T-cell (primary cell): ENCODE results near the gene ELK4. TPM values are rescaled to one million over a fixed set of nuclear protein-coding genes. Genes with fewer than 3 reads are reported as not detected.

Experiments used
- ATAC-seq, 4 experiments: fragments of 200-7000 bp in 3 of 4; fragments of 150-1000 bp in 1 of 4; cut with Tn5 transposase; replicated peaks in 1 of 4; 1 replicate in 3 of 4; 2 replicates in 1 of 4; pipeline ENCODE4 v1.10.0; 2021; ENCODE audit warnings: moderate library complexity in 3 of 4, mild to moderate bottlenecking in 2 of 4, moderate number of reproducible peaks in 1 of 4
- CTCF ChIA-PET, 2 donors: fragments of 300-600 bp; sonication (Branson Sonifier 250); formaldehyde crosslinking; loops; one replicate each; lab custom pipeline; 2022; ENCODE audit warnings: antibody characterized with exemption in 2 of 2; lab: Charles Lee
- POLR2A ChIA-PET, 2 donors: fragments of 300-600 bp; sonication (Branson Sonifier 250); formaldehyde crosslinking; loops; one replicate each; lab custom pipeline; 2022; ENCODE audit warnings: antibody characterized with exemption in 2 of 2; lab: Charles Lee
- DNase-seq, 35 experiments: peaks; one replicate each; pipeline versions ENCODE4 v3.0.0 to v3.0.0-alpha.2; 2013 to 2023
- H3K27ac ChIP-seq: one replicate; pipeline ENCODE4 v1.5.1; 2013; ENCODE audit warnings: low read length
- H3K27me3 ChIP-seq, 2 experiments: replicated peaks in 1 of 2; 1 replicate in 1 of 2; 2 replicates in 1 of 2; pipeline versions ENCODE4 v1.6.1 to v1.7.0; 2013; ENCODE audit warnings: low read length in 1 of 2, mixed read lengths in 1 of 2; ENCODE audit not compliant: control insufficient read depth in 2 of 2, insufficient read depth in 2 of 2; ENCODE audit errors: extremely low read depth in 1 of 2
- H3K36me3 ChIP-seq, 2 donors: 1 replicate in 1 of 2; 2 replicates in 1 of 2; pipeline versions ENCODE4 v1.6.1 to v1.7.0; 2013; ENCODE audit warnings: low read length in 1 of 2; ENCODE audit not compliant: control insufficient read depth in 2 of 2, insufficient read depth in 1 of 2; ENCODE audit errors: extremely low read depth in 1 of 2
- H3K4me1 ChIP-seq, 2 experiments: 1 replicate in 1 of 2; 2 replicates in 1 of 2; pipeline versions ENCODE4 v1.6.1 to v1.7.0; 2013; ENCODE audit warnings: low read length in 2 of 2, mixed read lengths in 1 of 2; ENCODE audit not compliant: insufficient read depth in 2 of 2, control insufficient read depth in 1 of 2; ENCODE audit errors: extremely low read depth in 1 of 2
- H3K4me3 ChIP-seq, 2 donors: 1 replicate in 1 of 2; 2 replicates in 1 of 2; pipeline versions ENCODE4 v1.5.1 to v1.7.0; 2013; ENCODE audit warnings: mild to moderate bottlenecking in 2 of 2, low read length in 1 of 2, moderate library complexity in 1 of 2; ENCODE audit not compliant: control insufficient read depth in 1 of 2; ENCODE audit errors: extremely low read depth in 1 of 2
- H3K9me3 ChIP-seq: 2 replicates; pipeline ENCODE4 v1.7.0; 2013
- H3K27ac Mint-ChIP-seq, 2 donors: one replicate each; pipeline ENCODE4 v1.8.0; 2020 to 2021; ENCODE audit warnings: mild to moderate bottlenecking in 2 of 2, mixed read lengths in 2 of 2
- H3K27me3 Mint-ChIP-seq, 2 donors: one replicate each; pipeline ENCODE4 v1.8.0; 2021 to 2022; ENCODE audit warnings: mixed read lengths in 2 of 2
- H3K36me3 Mint-ChIP-seq: one replicate; pipeline ENCODE4 v1.8.0; 2021; ENCODE audit warnings: mixed read lengths
- H3K4me1 Mint-ChIP-seq, 3 donors: one replicate each; pipeline ENCODE4 v1.8.0; 2020 to 2022; ENCODE audit warnings: mixed read lengths in 3 of 3, mild to moderate bottlenecking in 1 of 3
- H3K4me3 Mint-ChIP-seq, 3 donors: one replicate each; pipeline ENCODE4 v1.8.0; 2020 to 2022; ENCODE audit warnings: mild to moderate bottlenecking in 3 of 3, mixed read lengths in 3 of 3, moderate library complexity in 3 of 3
- H3K9me3 Mint-ChIP-seq, 3 donors: one replicate each; pipeline ENCODE4 v1.8.0; 2020 to 2022; ENCODE audit warnings: mixed read lengths in 3 of 3
- WGBS: methylation state at CpG from one replicate; pipeline ENCODE4 v1.1.5; 2013; ENCODE audit warnings: missing lambda C conversion rate; ENCODE audit not compliant: insufficient coverage; 5-methylcytosine and 5-hydroxymethylcytosine counted together
- total RNA-seq, 35 experiments: library from RNA in 6 of 35; stranded (reverse) in 6 of 35; fragments of 120-200 nt in 1 of 35; gene quantifications; one replicate each; pipeline versions ENCODE4 v1.2.1 to v1.2.4 and lab custom pipeline; 2013 to 2026

The ELK4 gene
- total RNA-seq, 5 donors from 2014 or later (not counting 1 experiment from before 2014, with no cell fraction given): 131 to 185 (median 173) TPM

- H3K27me3 Mint-ChIP-seq: peaks cover 9 to 17% of the 10 kb centered on the region in 2 donors
- H3K4me3 Mint-ChIP-seq: no peak overlapping the region
- no CpG with 5 or more reads among the region's 6 CpGs for WGBS
- Histone ChIP-seq H3K36me3 (no peaks in the 10 kb centered on the region), H3K27ac (no peak overlapping the region), H3K4me3 (no peak overlapping the region), H3K9me3 (no peaks in the 10 kb centered on the region), H3K27me3 (peaks cover 0 to 45% of the 10 kb centered on the region in 2 experiments), H3K4me1 (no peaks in the 10 kb centered on the region)
- CTCF ChIA-PET: interaction anchor here (0.5 to 1.3 kb wide), 4 partner anchors 8 to 131 kb away, joined by 3 to 4 read pairs (median 3); no protein-coding TSS in a partner anchor
- ATAC-seq (no peak), DNase-seq (no peak)
- POLR2A ChIA-PET: no interaction called here
- no peak overlapping the region for H3K27ac Mint-ChIP-seq
- H3K4me1 Mint-ChIP-seq: peaks cover 0 to 11% (median 0%) of the 10 kb centered on the region in 3 donors
- no peaks in the 10 kb centered on the region for H3K9me3 Mint-ChIP-seq
- no peaks in the 10 kb centered on the region for H3K36me3 Mint-ChIP-seq
Observed at GRCh38 chr1:205666372-205667166, 34.8 kb upstream of the ELK4 start.

GRCh38 chr1:205665201-205666045 lies 33.6 kb upstream of the ELK4 start:
- Histone ChIP-seq H3K4me1 (no peaks in the 10 kb centered on the region), H3K36me3 (no peaks in the 10 kb centered on the region), H3K4me3 (no peak overlapping the region), H3K27ac (no peak overlapping the region), H3K27me3 (peaks cover 0 to 43% of the 10 kb centered on the region in 2 experiments), H3K9me3 (no peaks in the 10 kb centered on the region)
- Mint-ChIP-seq H3K4me3 (no peak overlapping the region), H3K27ac (no peak overlapping the region), H3K4me1 (peaks cover 0 to 11% (median 0%) of the 10 kb centered on the region in 3 donors), H3K36me3 (no peaks in the 10 kb centered on the region), H3K9me3 (no peaks in the 10 kb centered on the region), H3K27me3 (peaks cover 15 to 18% of the 10 kb centered on the region in 2 donors)
- no peak for DNase-seq
- WGBS: 66% methylated on average over 6 of the region's 9 CpGs
- ChIA-PET POLR2A (no interaction called here), CTCF (interaction anchor here in 1 of 2 donors (0.5 to 0.6 kb wide), 2 partner anchors 8 to 130 kb away, joined by 3 read pairs; no protein-coding TSS in a partner anchor)
- no peak for ATAC-seq

GRCh38 chr1:205664399-205665017 lies 32.7 kb upstream of the ELK4 start:
- Mint-ChIP-seq H3K27ac (no peak overlapping the region), H3K36me3 (no peaks in the 10 kb centered on the region), H3K4me3 (no peak overlapping the region), H3K27me3 (peaks cover 15 to 16% of the 10 kb centered on the region in 2 donors), H3K4me1 (peaks cover 0 to 11% (median 0%) of the 10 kb centered on the region in 3 donors), H3K9me3 (no peaks in the 10 kb centered on the region)
- Histone ChIP-seq H3K27me3 (peaks cover 0 to 38% of the 10 kb centered on the region in 2 experiments), H3K4me1 (no peaks in the 10 kb centered on the region), H3K4me3 (no peak overlapping the region), H3K36me3 (no peaks in the 10 kb centered on the region), H3K9me3 (no peaks in the 10 kb centered on the region), H3K27ac (no peak overlapping the region)
- ChIA-PET POLR2A (no interaction called here), CTCF (interaction anchor here in 1 of 2 donors (0.6 kb wide), 1 partner anchor 9 kb away, joined by 3 read pairs; no protein-coding TSS in a partner anchor)
- WGBS: 83% methylated on average over 12 of the region's 19 CpGs
- ATAC-seq (no peak), DNase-seq (no peak)

- Histone ChIP-seq H3K27me3 (peaks cover 0 to 35% of the 10 kb centered on the region in 2 experiments), H3K9me3 (no peaks in the 10 kb centered on the region), H3K4me3 (no peak overlapping the region), H3K36me3 (no peaks in the 10 kb centered on the region), H3K4me1 (peaks cover 0 to 4% of the 10 kb centered on the region in 2 experiments), H3K27ac (no peak overlapping the region)
- H3K4me1 Mint-ChIP-seq: peaks cover 0 to 12% (median 0%) of the 10 kb centered on the region in 3 donors
- no peaks in the 10 kb centered on the region for H3K36me3 Mint-ChIP-seq
- no peaks in the 10 kb centered on the region for H3K9me3 Mint-ChIP-seq
- POLR2A ChIA-PET: no interaction called here
- ATAC-seq: no peak
- CTCF ChIA-PET: interaction anchor here in 1 of 2 donors (0.6 kb wide), 1 partner anchor 127 kb away, joined by 3 read pairs; no protein-coding TSS in a partner anchor
- no peak overlapping the region for H3K27ac Mint-ChIP-seq
- no peak overlapping the region for H3K4me3 Mint-ChIP-seq
- DNase-seq: no peak
- H3K27me3 Mint-ChIP-seq: peaks cover 12 to 13% of the 10 kb centered on the region in 2 donors
- 82% methylated on average over 13 of the region's 18 CpGs for WGBS
Observed at GRCh38 chr1:205663286-205663936, 31.6 kb upstream of the ELK4 start.

- ChIA-PET POLR2A (no interaction called here), CTCF (no interaction called here)
- Histone ChIP-seq H3K9me3 (no peaks in the 10 kb centered on the region), H3K4me1 (peaks cover 0 to 4% of the 10 kb centered on the region in 2 experiments), H3K27me3 (peaks cover 0 to 29% of the 10 kb centered on the region in 2 experiments), H3K4me3 (no peak overlapping the region), H3K27ac (no peak overlapping the region), H3K36me3 (no peaks in the 10 kb centered on the region)
- no peak overlapping the region for H3K27ac Mint-ChIP-seq
- H3K4me1 Mint-ChIP-seq: peaks cover 0 to 8% (median 0%) of the 10 kb centered on the region in 3 donors
- H3K4me3 Mint-ChIP-seq: no peak overlapping the region
- no peak for DNase-seq
- ATAC-seq: no peak
- no peaks in the 10 kb centered on the region for H3K36me3 Mint-ChIP-seq
- no peaks in the 10 kb centered on the region for H3K9me3 Mint-ChIP-seq
- peaks cover 6 to 7% of the 10 kb centered on the region in 2 donors for H3K27me3 Mint-ChIP-seq
- 92% methylated on average over 22 of the region's 24 CpGs for WGBS
Observed at GRCh38 chr1:205662791-205663190, 31.0 kb upstream of the ELK4 start.
